Measurements from ENCODE around the gene NCK1. TPM values are rescaled to one million over a fixed set of nuclear protein-coding genes. Genes with fewer than 3 reads are reported as not detected.
"Not testable (repeated sequence)": the region's sequence is repeated elsewhere in the genome, so short reads cannot be mapped to it uniquely, and the experiment has no call there.

The NCK1 gene
- total RNA-seq, 8 experiments from 2014 or later, result 22.7 to 56.4 (median 33.0) TPM

DNA sequence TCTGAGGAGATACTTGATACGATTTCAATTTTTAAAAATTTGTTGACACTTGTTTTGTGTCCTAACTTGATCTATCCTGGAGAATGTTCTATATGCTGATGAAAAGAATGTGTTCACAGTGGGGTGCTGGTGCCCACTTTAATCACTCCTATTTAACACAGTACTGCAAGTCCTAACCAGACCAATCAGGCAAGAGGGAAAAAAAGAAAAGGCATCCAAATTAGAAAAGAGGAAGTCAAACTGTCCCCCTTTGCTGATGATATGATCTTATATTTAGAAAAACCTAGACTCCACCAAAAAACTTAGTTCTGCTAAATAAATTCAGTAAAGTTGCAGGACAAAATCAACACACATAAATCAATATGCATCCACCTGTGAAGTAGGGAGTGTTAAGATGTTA is 40.5 kb downstream of the NCK1 start:
- H3K4me1 ChIP-seq (replicated peaks in 1 of 2); H3K27ac ChIP-seq; ATAC-seq (replicated peaks in 6 of 8); H3K4me3 ChIP-seq; in situ Hi-C loops (cut with MboI; ENCODE audit: low pct_unique_long_range_greater_than_20kb in 2 of 9, low sequenced_read_pairs in 9 of 9, unreplicated experiment in 9 of 9): not testable (repeated sequence)
- WGBS, 10 experiments, result 63 to 100% (median 100%) methylated on average over 1 of the region's 1 CpG; no CpG with 5 or more reads in 5 of the 10 experiments

DNA sequence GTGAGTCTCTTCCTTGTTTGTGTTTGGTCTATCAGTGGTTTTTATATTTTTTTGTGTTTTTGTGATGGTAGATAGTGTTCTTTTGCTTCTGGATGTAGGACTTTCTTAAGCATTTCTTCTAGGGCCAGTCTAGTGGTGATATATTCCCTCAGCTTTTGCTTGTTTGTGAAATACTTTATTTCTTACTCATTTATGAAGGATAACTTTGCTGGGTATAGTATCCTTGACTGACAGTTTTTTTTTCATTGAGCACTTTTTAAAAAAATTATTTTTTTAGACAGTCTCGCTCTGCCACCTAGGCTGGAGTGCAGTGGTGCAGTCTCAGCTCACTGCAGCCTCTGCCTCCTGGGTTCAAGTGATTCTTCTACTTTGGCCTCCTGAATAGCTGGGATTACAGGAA is 41.9 kb downstream of the NCK1 start:
- WGBS, 10 experiments, result 0 to 100% (median 50%) methylated on average over 1 of the region's 1 CpG; no CpG with 5 or more reads in 3 of the 10 experiments
- Histone ChIP-seq H3K27ac (no peak overlapping the region), H3K4me1 (replicated peaks in 1 of 2) (no peaks in the 10 kb centered on the region), H3K4me3 (no peak overlapping the region)
- ATAC-seq (replicated peaks in 6 of 8), result no peak
- in situ Hi-C loops (cut with MboI; ENCODE audit: low pct_unique_long_range_greater_than_20kb in 2 of 9, low sequenced_read_pairs in 9 of 9, unreplicated experiment in 9 of 9), result no loop called here

DNA sequence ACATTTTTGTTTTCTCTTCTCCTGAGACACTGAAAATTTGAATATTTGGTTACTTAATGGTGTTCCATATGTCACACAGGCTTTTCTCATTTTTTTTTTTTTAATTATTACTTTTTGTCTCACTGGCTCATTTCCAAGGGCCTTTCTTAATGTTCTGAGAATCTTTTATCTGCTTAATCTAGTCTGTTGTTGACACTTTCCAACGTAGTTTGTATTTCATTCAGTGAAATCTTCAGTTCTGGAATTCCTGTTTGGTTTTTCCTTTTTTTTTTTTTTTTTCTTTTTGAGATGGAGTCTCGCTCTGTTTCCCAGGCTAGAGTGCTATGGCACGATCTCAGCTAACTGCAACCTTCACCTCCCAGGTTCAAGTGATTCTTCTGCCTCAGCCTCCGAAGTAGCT is 42.7 kb downstream of the NCK1 start:
- no peak overlapping the region for H3K27ac ChIP-seq
- 56 to 95% (median 79%) methylated on average over 2 to 4 of the region's 4 CpGs for WGBS, 10 experiments
- in situ Hi-C loops (cut with MboI; ENCODE audit: low pct_unique_long_range_greater_than_20kb in 2 of 9, low sequenced_read_pairs in 9 of 9, unreplicated experiment in 9 of 9), result no loop called here
- ATAC-seq (replicated peaks in 6 of 8), result no peak
- H3K4me1 ChIP-seq (replicated peaks in 1 of 2), result no peaks in the 10 kb centered on the region
- no peak overlapping the region for H3K4me3 ChIP-seq

DNA sequence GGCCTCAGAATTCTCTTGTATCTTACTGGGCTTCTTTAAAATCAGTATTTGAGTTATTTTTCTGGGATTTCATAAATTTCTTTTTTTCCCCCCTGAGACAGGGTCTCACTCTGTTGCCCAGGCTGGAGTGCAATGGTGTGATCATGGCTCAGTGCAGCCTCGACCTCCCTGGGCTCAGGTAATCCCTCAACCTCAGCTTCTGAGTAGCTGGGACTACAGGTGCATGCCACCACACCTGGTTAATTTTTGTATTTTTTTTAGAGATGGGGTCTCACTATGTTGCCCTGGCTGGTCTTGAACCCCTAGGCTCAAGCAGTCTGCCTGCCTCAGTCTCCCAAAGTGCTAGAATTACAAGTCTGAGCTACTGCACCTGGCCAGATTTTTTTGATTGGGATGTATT is 43.5 kb downstream of the NCK1 start:
- no peak for ATAC-seq (replicated peaks in 6 of 8)
- Histone ChIP-seq H3K4me3 (no peak overlapping the region), H3K4me1 (replicated peaks in 1 of 2) (no peaks in the 10 kb centered on the region), H3K27ac (no peak overlapping the region)
- 100% methylated on average over 1 of the region's 1 CpG; no CpG with 5 or more reads in 7 of the 10 experiments for whole genome bisulfite sequencing, 10 experiments
- in situ Hi-C loops (cut with MboI; ENCODE audit: low pct_unique_long_range_greater_than_20kb in 2 of 9, low sequenced_read_pairs in 9 of 9, unreplicated experiment in 9 of 9), result no loop called here

DNA sequence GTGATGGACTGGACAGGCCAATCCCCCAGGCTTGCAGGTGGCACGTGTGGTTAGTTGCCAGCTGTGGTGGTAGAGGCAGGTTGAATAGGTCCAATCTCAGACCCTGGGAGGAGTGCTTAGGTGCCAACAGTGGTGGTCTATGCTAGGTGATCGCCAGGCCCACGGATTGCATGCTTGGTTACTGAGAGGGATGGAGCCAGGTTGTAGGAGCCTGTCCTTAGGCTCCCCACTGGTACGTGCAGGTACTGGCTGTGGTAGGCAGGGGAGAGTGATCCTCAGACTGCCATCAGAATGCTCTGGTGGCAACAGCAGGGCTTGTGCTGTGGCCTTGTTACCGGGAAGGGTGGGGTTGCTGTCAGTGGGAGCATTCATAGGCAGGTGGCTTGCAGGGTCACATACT is 44.7 kb downstream of the NCK1 start:
- no peak for ATAC-seq (replicated peaks in 6 of 8)
- no peak overlapping the region for H3K4me3 ChIP-seq
- no peak overlapping the region for H3K27ac ChIP-seq
- no peaks in the 10 kb centered on the region for H3K4me1 ChIP-seq (replicated peaks in 1 of 2)
- WGBS, 10 experiments, result 80 to 100% (median 100%) methylated on average over 1 to 3 of the region's 5 CpGs; no CpG with 5 or more reads in 3 of the 10 experiments
- in situ Hi-C loops (cut with MboI; ENCODE audit: low pct_unique_long_range_greater_than_20kb in 2 of 9, low sequenced_read_pairs in 9 of 9, unreplicated experiment in 9 of 9), result no loop called here

DNA sequence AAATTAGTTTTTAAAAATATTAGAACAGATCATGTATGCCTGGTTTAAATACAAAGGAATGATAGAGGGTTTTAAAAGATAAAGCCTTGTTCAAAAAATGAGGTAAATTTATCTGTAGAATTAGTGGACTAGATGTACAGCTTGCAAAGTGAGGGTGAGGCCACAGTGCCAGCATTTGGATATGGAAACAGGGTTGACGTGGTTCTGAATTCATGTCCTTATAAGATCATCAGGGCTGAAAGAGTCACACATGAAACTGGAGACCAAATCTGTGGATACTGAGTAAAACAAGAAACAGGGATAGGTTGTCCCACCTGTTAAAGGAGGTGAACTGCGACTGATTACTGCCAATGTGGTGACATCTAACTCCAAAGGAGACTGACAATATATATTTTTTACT is 46.3 kb downstream of the NCK1 start:
- WGBS, 10 experiments, result 50 to 100% (median 91%) methylated on average over 1 to 2 of the region's 2 CpGs; no CpG with 5 or more reads in 2 of the 10 experiments
- ATAC-seq (replicated peaks in 6 of 8), result peak in 2 of 8 experiments; percentile 55 to 75
- no peaks in the 10 kb centered on the region for H3K4me1 ChIP-seq (replicated peaks in 1 of 2)
- in situ Hi-C loops (cut with MboI; ENCODE audit: low pct_unique_long_range_greater_than_20kb in 2 of 9, low sequenced_read_pairs in 9 of 9, unreplicated experiment in 9 of 9), result no loop called here
- no peak overlapping the region for H3K27ac ChIP-seq
- no peak overlapping the region for H3K4me3 ChIP-seq

DNA sequence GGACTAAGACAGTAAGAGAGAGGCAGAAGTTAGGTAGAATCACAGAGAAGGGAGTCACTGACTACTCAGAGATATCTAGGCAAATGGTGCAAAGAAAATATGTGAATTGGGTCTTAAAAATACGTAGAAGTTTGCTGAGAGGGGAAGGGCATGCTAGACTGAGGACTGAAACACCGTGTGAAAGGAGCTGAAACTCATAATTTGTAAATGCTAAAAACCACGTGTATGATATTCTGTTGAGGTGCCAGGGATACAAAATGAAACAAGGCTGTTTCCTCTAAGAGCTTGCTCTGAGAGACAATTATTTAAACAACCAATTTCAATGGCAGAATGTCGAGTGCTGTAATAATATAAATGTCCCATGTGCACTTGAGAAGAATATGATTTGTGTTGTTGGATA is 47.2 kb downstream of the NCK1 start:
- WGBS, 10 experiments, result 29 to 100% (median 82%) methylated on average over 1 to 4 of the region's 4 CpGs; no CpG with 5 or more reads in 1 of the 10 experiments
- in situ Hi-C loops (cut with MboI; ENCODE audit: low pct_unique_long_range_greater_than_20kb in 2 of 9, low sequenced_read_pairs in 9 of 9, unreplicated experiment in 9 of 9), result no loop called here

DNA sequence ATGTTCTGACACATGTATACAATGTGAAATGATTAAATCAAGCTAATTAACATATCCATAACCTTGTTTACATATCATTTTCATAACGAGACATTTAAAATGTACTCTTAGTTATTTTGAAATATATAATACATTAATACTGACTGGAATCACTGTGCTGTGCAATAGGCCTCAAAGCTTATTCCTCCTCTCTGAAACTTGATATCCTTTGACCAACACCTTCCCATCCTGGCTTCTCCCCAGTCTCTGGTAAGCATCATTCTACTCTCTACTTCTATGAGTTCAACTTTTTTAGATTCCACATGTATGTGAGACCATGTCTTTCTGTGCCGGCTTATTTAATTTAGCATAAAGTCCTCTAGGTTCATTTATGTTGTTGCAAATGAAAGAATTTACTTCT is 48.7 kb downstream of the NCK1 start:
- no peak overlapping the region for H3K4me3 ChIP-seq
- H3K27ac ChIP-seq, result no peak overlapping the region
- peak in 3 of 8 experiments; percentile 33 to 79 (median 70) for ATAC-seq (replicated peaks in 6 of 8)
- 63 to 100% (median 90%) methylated on average over 1 to 2 of the region's 2 CpGs for WGBS, 10 experiments
- in situ Hi-C loops (cut with MboI; ENCODE audit: low pct_unique_long_range_greater_than_20kb in 2 of 9, low sequenced_read_pairs in 9 of 9, unreplicated experiment in 9 of 9), result no loop called here
- H3K4me1 ChIP-seq (replicated peaks in 1 of 2), result no peaks in the 10 kb centered on the region

More for the DNA sequence above, 47.2 kb downstream of the NCK1 start:
- H3K27ac ChIP-seq, result no peak overlapping the region
- ATAC-seq (replicated peaks in 6 of 8), result peak in 3 of 8 experiments; percentile 42 to 44 (median 43)
- no peaks in the 10 kb centered on the region for H3K4me1 ChIP-seq (replicated peaks in 1 of 2)
- H3K4me3 ChIP-seq, result no peak overlapping the region

DNA sequence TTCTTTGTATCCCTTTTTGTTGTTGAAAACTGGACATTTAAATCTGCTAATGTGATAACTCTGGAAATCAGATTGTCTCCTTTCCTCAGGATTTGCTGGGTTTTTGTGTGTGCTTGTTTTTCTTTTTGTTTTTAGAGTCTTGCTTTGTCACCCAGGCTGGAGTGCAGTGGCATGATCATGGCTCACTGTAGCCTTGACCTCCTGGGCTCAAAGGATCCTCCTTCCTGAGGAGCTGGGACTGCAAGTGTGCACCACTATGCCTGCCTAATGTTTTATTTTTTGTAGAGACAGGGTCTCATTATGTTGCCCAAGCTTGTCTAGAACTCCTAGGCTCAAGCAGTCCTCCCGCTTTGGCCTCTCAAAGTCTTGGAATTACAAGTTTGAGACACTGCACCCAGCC is 51.2 kb downstream of the NCK1 start:
- H3K4me1 ChIP-seq (replicated peaks in 1 of 2), result no peaks in the 10 kb centered on the region
- in situ Hi-C loops (cut with MboI; ENCODE audit: low pct_unique_long_range_greater_than_20kb in 2 of 9, low sequenced_read_pairs in 9 of 9, unreplicated experiment in 9 of 9), result no loop called here
- ATAC-seq (replicated peaks in 6 of 8), result no peak
- H3K4me3 ChIP-seq, result no peak overlapping the region
- no peak overlapping the region for H3K27ac ChIP-seq
- 100% methylated on average over 1 of the region's 1 CpG; no CpG with 5 or more reads in 5 of the 10 experiments for WGBS, 10 experiments

DNA sequence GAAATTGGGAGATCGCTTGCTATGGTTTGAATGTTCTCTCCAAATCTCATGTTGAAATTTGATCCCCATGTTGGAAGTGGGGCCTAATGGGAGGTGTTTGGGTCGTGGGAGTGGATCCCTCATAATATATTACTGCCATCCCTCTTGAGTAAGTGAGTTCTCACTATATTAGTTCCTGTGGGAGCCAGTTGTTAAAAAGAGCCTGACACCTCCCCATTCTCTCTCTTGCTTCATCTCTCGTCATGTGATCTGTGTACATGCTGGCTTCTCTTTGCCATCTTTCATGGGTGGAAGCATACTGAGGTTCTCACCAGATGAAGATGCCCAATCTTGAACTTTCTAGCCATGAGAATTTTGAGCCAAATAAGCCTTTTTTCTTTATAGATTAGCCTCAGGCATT is 52.7 kb downstream of the NCK1 start:
- in situ Hi-C loops (cut with MboI; ENCODE audit: low pct_unique_long_range_greater_than_20kb in 2 of 9, low sequenced_read_pairs in 9 of 9, unreplicated experiment in 9 of 9), result no loop called here
- no peak overlapping the region for H3K27ac ChIP-seq
- H3K4me1 ChIP-seq (replicated peaks in 1 of 2), result no peaks in the 10 kb centered on the region
- no peak overlapping the region for H3K4me3 ChIP-seq
- WGBS, 10 experiments, result 83 to 96% (median 89%) methylated on average over 1 to 3 of the region's 3 CpGs; no CpG with 5 or more reads in 3 of the 10 experiments
- no peak for ATAC-seq (replicated peaks in 6 of 8)

DNA sequence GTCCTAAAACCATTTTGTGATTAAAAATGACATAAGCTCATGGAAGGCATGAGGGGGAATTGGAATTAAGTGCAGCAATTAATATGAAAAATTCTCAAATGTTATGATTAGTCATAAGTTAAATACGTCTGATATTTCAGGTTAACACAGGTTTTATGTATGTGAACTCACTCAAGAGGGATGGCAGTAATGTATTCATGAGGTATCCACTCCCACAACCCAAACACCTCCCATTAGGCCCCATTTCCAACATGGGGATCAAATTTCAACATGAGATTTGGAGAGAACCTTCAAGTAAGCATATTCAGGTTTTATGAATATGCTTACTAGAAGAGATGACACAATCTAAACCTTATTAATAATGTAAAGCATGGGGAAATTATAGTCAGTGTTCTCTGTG is 54.2 kb downstream of the NCK1 start:
- H3K4me1 ChIP-seq (replicated peaks in 1 of 2), result no peaks in the 10 kb centered on the region
- no peak overlapping the region for H3K4me3 ChIP-seq
- WGBS, 10 experiments, result 44 to 100% (median 100%) methylated on average over 1 of the region's 1 CpG; no CpG with 5 or more reads in 4 of the 10 experiments
- in situ Hi-C loops (cut with MboI; ENCODE audit: low pct_unique_long_range_greater_than_20kb in 2 of 9, low sequenced_read_pairs in 9 of 9, unreplicated experiment in 9 of 9), result no loop called here
- ATAC-seq (replicated peaks in 6 of 8), result peak in 3 of 8 experiments; percentile 58 to 64 (median 59)
- H3K27ac ChIP-seq, result no peak overlapping the region

DNA sequence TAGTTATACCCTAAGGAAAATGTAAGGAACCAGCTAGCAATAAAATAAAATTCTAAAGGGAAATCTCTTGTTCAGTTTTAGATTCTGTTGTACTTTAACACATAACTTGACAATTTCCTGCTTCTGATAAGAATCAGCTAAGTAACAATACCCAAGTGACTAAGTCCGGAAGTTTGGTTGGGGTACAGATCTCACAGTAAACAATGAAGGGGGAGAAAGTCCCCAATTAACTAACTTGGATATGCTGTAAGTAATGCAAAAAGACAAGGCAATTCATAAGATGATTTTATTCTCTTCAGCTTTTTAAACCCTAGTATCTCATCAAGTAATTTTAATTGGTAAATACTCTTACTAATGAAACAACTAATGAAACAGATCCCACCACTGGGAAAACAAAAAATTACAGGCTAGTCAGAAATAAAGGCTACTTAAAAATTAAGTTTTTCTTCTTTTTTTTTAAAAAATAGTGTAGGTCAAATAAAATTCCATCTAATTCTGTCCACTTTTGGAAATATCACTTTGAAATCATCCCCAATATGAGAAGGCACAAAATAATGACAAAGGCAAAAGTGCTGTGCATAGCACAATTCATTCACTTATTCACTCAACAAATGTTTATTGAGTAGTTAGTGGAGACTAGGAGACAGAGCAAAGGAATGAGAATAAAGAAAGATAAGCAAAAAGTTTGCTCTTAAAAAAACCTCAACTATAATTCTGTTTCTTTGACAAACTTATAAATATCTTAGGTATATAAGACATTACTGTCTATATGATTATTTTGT is 58.0 kb downstream of the NCK1 start:
- in situ Hi-C loops (cut with MboI; ENCODE audit: low pct_unique_long_range_greater_than_20kb in 2 of 9, low sequenced_read_pairs in 9 of 9, unreplicated experiment in 9 of 9), result no loop called here
- 100% methylated on average over 1 of the region's 1 CpG; no CpG with 5 or more reads in 4 of the 10 experiments for WGBS, 10 experiments
- Histone ChIP-seq H3K27ac (no peak overlapping the region), H3K4me1 (replicated peaks in 1 of 2) (no peaks in the 10 kb centered on the region), H3K4me3 (no peak overlapping the region)
- ATAC-seq (replicated peaks in 6 of 8), result no peak

DNA sequence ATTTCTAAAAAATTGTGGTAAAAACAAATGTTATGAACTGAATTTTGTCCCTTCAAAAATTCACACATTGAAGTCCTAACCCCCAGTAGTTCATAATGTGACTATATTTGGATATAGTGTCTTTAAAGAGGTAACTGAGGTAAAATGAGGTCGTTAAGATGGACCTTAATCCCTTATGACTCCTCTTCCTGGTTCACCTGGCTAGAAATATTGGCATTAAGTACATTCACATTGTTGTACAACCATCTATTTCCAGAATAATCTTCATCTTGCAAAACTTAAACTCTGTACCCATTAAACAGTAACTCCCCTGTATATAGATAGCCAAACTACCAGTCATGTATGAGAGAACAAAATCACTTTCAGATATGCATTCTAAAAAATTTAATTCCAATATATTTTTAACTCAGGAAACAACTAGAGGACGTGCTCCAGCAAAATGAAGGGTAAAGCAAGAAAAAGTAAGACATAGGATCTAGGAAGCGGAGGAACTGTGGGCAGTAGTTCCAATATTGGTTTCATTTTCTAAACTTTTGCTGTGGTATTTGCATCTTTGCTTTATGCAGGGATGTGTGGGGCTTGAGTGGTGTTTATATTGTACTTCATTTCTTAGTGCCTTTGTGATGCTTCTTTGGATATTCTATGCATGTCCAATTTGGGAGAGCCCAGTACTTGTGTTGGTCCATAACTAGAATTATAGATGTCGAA is 59.0 kb downstream of the NCK1 start:
- no peak for ATAC-seq (replicated peaks in 6 of 8)
- Histone ChIP-seq H3K4me1 (replicated peaks in 1 of 2) (peaks cover 0 to 6% of the 10 kb centered on the region in 2 donors), H3K4me3 (no peak overlapping the region), H3K27ac (no peak overlapping the region)
- in situ Hi-C loops (cut with MboI; ENCODE audit: low pct_unique_long_range_greater_than_20kb in 2 of 9, low sequenced_read_pairs in 9 of 9, unreplicated experiment in 9 of 9), result no loop called here
- 90 to 100% (median 97%) methylated on average over 1 to 4 of the region's 4 CpGs for WGBS, 10 experiments

All from motor neuron (in vitro differentiated cells).